GM12878 (cell line): ENCODE data around the gene RRP12. TPM values are rescaled to one million over a fixed set of nuclear protein-coding genes. Genes with fewer than 3 reads are reported as not detected.

Experiments used
- CEBPB ChIP-seq, 2 experiments: fragments of 150-350 bp in 1 of 2; IDR thresholded peaks; 2 replicates each; pipeline ENCODE4 v1.6.1; 2012 to 2014; ENCODE audit warnings: low read depth in 2 of 2, low read length in 2 of 2, borderline replicate concordance in 1 of 2, inconsistent platforms in 1 of 2
- CHD2 ChIP-seq: IDR thresholded peaks from 2 replicates; pipeline ENCODE4 v1.6.1; 2011; ENCODE audit warnings: low read depth, low read length, improper control_type of control experiment, borderline replicate concordance
- MEF2A ChIP-seq: IDR thresholded peaks from 2 replicates; pipeline ENCODE4 v1.6.1; 2011; ENCODE audit warnings: low read depth, mild to moderate bottlenecking, low read length, moderate library complexity; ENCODE audit not compliant: insufficient read depth
- SMC3 ChIP-seq: IDR thresholded peaks from 2 replicates; pipeline ENCODE4 v1.6.1; 2011; ENCODE audit warnings: low read length, improper control_type of control experiment, borderline replicate concordance
- YBX1 ChIP-seq: fragments of 450-650 bp; IDR thresholded peaks from 2 replicates; pipeline ENCODE4 v1.6.1; 2016; ENCODE audit warnings: antibody characterized with exemption
- ZBTB33 ChIP-seq: fragments of 450-650 bp; IDR thresholded peaks from 2 replicates; pipeline ENCODE4 v1.6.1; 2017; ENCODE audit warnings: mild to moderate bottlenecking
- polyA plus RNA-seq, 11 experiments: library from polyadenylated mRNA; depleted of rRNA in 4 of 11; unstranded in 6 of 11; stranded (reverse) in 5 of 11; fragments of >200 nt; fragmentation: Nextera tagmentation in 4 of 11; fragmentation: Illumina TruSeq in 1 of 11; extraction: Ambion mirVana in 4 of 11; extraction: Trizol in 1 of 11; gene quantifications; 1 replicate in 1 of 11; 2 replicates in 10 of 11; pipeline versions ENCODE4 v1.2.1 to v1.2.3, GENCODE V29; 2011 to 2016; ENCODE audit warnings: inconsistent platforms in 2 of 11, missing spikeins in 2 of 11, low read depth in 1 of 11
- total RNA-seq, 4 experiments: library from RNA; depleted of rRNA in 3 of 4; stranded (reverse); fragments of >200 nt in 3 of 4; fragmentation: Illumina TruSeq in 1 of 4; extraction: Trizol in 1 of 4; gene quantifications; 2 replicates each; pipeline versions ENCODE4 v1.2.1 to v1.2.3, GENCODE V29; 2013 to 2021
- TF ChIP-seq, protein P1 (sequence below): fragments of 450-650 bp; IDR thresholded peaks from 2 replicates; pipeline ENCODE4 v1.6.1; 2018; ENCODE audit warnings: mild to moderate bottlenecking, low read depth, moderate library complexity; ENCODE audit not compliant: partially characterized antibody
- TF ChIP-seq, protein P2 (sequence below): IDR thresholded peaks from 2 replicates; pipeline ENCODE4 v1.6.1; 2012; ENCODE audit warnings: low read depth, low read length, improper control_type of control experiment
- TF ChIP-seq, protein P3 (sequence below): IDR thresholded peaks from 2 replicates; pipeline ENCODE4 v1.6.1; 2012; ENCODE audit warnings: low read depth, low read length, improper control_type of control experiment

Gene RRP12
- total and polyA plus RNA-seq, 10 of the 15 experiments (the other 5 are each of a cell fraction or from before 2014, with no cell fraction given): 5.3 to 48.7 (median 16.8) TPM

DNA sequence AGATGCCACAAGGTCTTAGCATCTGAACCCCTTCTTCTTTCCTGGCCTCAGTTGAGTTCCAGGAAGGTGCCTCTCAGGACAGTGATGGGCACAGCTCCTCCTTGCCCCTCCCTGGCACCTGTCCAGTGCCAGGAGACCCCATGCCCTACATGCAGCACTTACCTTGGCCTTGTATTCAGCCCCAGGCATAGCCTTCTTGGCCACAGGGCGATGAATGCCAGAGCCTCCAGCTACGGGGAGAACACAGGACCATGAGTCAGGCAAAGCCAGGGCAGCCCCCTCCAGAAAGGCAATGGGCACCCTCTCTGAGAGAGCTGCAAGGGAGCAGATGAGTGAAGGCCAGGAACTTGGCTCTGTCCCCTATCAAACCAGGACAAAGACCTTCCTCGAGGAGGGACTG lies 42.4 kb downstream of the RRP12 start (continued):
- TF ChIP-seq, protein P1, sequence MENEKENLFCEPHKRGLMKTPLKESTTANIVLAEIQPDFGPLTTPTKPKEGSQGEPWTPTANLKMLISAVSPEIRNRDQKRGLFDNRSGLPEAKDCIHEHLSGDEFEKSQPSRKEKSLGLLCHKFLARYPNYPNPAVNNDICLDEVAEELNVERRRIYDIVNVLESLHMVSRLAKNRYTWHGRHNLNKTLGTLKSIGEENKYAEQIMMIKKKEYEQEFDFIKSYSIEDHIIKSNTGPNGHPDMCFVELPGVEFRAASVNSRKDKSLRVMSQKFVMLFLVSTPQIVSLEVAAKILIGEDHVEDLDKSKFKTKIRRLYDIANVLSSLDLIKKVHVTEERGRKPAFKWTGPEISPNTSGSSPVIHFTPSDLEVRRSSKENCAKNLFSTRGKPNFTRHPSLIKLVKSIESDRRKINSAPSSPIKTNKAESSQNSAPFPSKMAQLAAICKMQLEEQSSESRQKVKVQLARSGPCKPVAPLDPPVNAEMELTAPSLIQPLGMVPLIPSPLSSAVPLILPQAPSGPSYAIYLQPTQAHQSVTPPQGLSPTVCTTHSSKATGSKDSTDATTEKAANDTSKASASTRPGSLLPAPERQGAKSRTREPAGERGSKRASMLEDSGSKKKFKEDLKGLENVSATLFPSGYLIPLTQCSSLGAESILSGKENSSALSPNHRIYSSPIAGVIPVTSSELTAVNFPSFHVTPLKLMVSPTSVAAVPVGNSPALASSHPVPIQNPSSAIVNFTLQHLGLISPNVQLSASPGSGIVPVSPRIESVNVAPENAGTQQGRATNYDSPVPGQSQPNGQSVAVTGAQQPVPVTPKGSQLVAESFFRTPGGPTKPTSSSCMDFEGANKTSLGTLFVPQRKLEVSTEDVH: no peak
- TF ChIP-seq ZBTB33 (no peak), CHD2 (no peak), CEBPB (IDR thresholded peaks at IDR 0.05; ENCODE audit: borderline replicate concordance in 1 of 2, low read depth in 2 of 2, low read length in 2 of 2) (no peak), MEF2A (no peak), SMC3 (no peak), YBX1 (no peak)
- TF ChIP-seq, protein P2, sequence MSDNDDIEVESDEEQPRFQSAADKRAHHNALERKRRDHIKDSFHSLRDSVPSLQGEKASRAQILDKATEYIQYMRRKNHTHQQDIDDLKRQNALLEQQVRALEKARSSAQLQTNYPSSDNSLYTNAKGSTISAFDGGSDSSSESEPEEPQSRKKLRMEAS: no peak
- TF ChIP-seq, protein P3, sequence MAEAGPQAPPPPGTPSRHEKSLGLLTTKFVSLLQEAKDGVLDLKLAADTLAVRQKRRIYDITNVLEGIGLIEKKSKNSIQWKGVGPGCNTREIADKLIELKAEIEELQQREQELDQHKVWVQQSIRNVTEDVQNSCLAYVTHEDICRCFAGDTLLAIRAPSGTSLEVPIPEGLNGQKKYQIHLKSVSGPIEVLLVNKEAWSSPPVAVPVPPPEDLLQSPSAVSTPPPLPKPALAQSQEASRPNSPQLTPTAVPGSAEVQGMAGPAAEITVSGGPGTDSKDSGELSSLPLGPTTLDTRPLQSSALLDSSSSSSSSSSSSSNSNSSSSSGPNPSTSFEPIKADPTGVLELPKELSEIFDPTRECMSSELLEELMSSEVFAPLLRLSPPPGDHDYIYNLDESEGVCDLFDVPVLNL: no peak
- TF ChIP-seq, all 136 proteins: peak for 0
